NCI-H345 treated with DMSO at 0.1 percent for 48 hours (cell line): ENCODE data around the gene CLIC3.

ENCODE experiments used
- DNase-seq: peaks from one replicate; lab custom pipeline; 2025; ENCODE audit not compliant: unreplicated experiment; lab: John Stamatoyannopoulos, UW

Gene CLIC3

DNA sequence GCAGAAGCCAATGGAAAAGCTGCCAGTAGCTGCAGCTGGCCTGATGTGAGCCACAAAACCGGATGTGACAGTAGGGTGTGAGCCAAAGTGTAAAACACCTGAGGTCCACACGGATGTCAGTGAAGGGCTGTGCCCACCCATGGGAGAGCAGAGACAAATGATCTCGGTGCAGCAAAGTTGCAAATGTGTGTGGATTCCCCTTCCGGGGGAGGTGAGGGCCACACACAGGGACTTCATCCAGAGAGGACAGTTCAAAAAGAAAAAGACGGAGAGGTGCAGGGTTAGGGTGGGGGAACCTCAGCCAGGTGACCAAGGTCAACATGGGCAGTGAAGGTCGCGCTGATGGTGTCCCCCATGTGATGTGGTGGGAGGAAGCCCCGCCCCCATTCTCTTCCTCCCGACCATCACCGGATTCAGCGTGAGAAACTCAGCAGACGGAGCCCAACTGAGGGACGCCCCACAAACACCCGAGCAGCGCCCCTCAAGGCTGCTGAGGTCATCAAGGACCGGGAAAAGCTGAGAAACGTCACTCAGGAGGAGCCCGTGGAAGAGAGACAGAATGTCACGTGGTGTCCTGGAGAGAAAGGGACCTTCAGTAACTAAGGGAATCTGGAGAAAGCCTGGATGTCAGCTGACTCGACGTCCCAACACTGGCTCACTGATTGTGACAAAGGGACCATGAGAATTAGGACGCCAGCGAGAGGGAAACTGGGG is 30.4 kb downstream of the CLIC3 start:
- no peak for DNase-seq

DNA sequence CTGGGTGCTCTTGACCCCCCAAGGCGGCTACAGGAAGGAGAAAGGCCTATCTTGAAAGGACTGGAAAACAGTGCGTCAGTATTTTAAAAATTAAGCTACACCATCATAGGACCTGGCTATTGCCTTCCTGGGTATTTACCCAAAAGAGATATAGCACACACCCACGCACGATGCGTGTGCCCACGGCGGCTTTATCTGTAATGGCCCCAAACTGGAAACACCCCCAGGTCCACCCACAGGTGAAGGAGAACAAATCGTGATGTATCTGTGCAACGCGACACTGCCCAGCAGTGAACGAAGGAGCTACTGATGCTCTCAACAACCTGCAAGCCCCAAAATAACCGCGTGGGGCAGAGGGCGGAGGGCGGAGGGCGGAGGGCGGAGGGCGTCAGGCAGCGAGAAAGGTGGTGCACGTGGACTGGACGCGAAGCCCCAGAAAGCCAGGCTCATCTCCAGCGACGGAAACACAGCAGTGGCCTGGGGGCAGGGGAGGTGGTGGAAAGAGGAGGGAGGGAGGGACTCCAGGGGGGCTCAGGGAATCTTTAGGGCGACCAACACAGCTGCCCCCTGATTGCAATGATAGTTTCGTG is 31.4 kb downstream of the CLIC3 start:
- DNase-seq, result no peak

DNA sequence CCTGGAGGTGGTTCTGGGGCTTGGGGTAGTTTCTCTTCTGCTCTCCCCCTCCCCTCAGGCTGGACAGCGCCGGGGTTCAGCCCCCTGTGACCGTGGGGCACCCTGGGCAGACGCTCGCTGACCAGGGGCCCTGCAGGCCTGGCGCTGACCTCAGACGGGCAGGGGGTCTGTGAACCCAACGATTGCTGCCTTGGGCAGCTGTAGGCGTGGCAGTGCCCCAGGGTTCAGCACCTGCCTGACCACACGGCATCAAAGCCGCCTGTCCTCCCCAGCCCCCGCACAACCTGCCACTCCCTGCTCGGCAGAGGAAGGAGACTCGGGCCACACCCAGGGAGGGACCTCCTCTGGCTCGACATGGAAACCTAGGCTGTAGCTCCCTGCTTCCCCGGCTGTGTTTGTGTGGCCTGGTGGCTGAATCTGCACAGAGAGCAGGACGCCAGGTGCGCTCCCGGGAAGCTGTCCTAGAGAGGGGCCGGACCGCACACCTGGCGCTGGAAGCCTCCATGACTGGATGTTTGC is 32.1 kb downstream of the CLIC3 start:
- DNase-seq, result no peak

DNA sequence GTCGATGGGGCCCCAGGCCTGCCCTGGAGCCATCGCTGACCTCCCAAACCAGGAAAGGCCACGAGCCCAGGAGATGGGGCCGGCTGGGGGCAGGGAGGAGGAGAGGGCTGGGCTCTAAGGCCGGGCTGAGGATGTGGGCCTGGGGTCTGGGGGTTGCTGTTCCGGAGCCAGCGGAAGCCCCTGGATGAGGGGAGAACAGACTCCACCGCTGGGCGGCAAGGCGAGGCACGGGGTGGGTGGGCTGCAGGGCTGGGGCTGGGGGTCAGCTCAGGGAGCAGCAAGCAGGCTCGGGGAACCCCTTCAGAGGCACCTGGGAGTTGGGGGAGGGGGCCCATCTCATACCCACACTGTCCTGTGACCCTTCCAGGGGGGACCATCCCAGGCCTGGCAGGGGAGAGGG is 32.6 kb downstream of the CLIC3 start:
- DNase-seq, result no peak

- DNase-seq, result no peak
Measured at GRCh38 chr9:136963341-136963740, 33.0 kb downstream of the CLIC3 start.

- no peak for DNase-seq
Measured at GRCh38 chr9:136962701-136963248, 33.6 kb downstream of the CLIC3 start.

DNA sequence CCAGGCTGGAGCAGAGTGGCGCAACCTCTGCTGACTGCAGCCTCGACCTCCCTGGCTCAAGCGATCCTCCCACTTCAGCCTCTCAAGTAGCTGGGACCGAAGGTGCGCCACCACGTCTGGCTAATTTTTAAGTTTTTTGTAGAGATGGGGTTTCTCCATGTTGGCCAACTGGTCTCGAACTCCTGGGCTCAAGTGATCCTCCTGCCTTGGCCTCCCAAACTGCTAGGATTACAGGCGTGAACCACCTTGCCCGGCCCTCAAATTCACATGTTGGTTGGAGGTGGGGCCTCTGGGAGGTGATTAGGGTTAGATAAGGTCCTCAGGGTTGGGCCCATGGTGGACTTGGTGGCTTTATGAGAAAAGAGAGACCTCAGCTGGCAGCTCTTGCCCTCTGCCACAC is 34.2 kb downstream of the CLIC3 start:
- DNase-seq, result no peak

GRCh38 chr9:136961279-136962065 is 34.9 kb downstream of the CLIC3 start:
- DNase-seq, result no peak

GRCh38 chr9:136960938-136961275 is 35.5 kb downstream of the CLIC3 start:
- no peak for DNase-seq

GRCh38 chr9:136960212-136960937 is 36.0 kb downstream of the CLIC3 start:
- no peak for DNase-seq

GRCh38 chr9:136958898-136959850 is 37.2 kb downstream of the CLIC3 start:
- no peak for DNase-seq

DNA sequence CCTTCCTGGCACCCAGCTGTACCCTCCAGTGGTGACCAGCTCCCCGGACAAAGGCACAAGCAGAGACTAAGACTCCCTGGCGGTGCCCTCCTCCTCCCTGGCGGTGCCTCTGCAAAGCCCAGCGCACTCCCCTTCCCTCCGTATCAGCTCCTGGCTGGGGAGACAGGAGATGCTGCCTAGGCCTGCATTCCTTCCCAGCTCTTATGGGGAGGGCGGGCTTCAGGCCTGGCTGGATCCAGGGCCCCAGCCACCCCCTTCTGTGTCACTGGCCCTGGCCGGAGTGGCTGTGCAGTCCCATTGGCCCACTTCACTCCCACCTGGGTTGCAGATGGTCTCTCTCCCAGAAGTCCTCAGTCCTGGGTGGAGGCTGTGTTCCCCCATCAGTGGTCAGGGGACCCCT is 37.9 kb downstream of the CLIC3 start:
- no peak for DNase-seq

DNA sequence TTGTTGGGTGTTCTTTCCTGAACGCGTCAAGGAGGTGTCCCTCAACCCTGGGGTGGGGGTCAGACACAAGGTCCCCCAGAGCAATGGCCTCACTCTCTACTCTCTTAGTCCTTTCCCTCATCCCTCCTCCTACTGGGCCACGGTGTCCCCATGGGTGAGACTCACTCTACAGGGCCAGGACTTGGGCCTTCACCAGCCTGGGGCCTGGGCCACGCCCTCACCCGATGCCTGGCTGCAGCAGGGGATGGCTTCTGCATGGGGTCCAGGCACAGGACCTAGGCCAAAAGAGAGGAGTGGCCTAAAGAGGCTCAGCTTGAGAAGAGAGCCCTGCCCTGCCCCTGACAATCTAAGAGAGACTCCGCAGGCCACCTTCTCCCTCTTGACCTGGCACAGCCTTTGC is 38.5 kb downstream of the CLIC3 start:
- DNase-seq, result no peak

DNA sequence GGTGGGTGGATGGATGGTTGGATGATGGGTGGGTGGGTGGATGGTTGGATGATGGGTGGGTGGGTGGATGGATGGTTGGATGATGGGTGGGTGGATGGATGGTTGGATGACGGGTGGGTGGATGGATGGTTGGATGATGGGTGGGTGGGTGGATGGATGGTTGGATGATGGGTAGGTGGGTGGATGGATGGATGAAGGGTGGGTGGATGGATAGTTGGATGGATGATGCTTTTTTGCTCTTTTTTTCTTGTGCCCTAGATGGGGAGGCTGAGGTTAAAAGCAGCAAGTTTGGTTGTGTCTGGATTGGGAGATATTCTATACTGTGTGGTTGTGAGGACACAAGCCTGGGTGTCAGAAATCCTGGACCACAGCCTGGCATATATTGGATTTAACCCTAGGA is 38.9 kb downstream of the CLIC3 start:
- no peak for DNase-seq

DNA sequence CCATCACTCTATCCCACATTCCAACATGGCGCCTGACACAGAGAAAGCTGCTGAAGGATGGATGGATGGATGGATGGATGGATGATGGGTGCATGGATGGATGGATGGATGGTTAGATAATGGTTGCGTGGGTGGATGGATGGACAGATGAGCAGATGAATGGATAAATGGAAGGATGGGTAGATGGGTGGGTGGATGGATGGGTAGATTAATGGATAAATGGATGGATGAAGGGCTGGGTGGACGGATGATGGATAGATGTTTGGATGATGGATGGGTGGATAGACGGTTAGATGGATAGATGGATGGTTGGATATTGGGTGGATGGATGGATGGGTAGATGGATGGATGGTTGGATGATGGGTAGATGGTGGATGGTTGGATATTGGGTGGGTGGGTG is 39.8 kb downstream of the CLIC3 start:
- DNase-seq, result no peak

DNA sequence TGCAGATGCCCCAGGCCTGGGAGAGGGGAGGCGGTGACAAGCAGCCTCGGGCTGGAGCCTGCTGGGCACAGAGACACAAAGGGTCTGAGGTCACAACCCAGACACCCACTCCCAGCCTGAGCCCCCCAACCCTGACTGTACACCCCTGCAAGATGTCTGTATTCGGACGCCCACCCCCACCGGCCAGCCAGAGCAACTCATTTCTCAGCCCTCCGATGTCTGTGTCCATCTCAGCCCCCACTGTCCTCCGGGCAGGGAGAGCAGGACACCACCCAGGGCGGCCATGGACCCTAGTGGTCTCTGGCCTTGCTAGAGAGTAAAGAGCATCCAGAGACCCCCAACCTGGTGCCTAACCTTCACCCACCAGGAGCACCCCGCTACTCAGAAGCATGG is 40.4 kb downstream of the CLIC3 start:
- DNase-seq, result no peak

GRCh38 chr9:136955202-136955942 is 41.0 kb downstream of the CLIC3 start:
- no peak for DNase-seq

DNA sequence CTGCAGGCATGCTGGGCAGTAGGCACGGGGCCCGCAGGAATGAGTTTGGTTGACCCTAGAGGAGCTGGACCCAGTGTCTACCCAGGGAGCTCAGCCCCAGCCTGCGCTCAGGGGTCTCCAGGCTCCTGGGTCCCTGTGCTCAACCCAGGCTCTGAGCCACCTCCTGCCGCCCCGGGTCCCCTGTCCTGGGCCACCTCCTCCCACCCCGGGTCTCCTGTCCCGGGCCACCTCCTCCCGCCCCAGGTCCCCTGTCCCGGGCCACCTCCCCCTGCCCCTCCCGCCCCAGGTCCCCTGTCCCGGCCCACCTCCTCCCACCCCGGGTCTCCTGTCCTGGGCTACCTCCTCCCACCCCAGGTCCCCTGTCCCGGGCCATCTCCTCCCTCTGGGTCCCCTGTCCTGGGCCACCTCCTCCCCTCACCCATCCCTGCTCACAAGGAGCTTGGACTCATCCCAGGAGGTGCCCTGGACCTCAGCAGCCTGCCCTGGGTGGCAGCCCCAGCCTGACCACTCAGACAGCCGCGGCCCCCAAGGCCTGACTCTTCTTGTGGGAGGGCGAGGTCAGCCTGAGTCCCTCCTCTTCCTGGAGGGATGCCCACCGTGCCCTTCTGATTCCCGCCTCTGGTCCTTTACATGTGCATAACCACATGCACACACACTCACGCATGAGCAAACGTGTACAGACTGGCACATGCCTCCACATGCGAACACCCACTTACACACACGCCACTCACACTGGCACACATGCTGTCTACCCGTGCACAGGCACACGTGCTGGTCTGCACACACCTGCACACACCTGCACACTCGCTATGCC is 41.9 kb downstream of the CLIC3 start:
- no peak for DNase-seq
